GM12872 (cell line): Measurements from ENCODE around the gene HOXC6.

Experiments
- TF ChIP-seq, protein P1 (sequence below): IDR thresholded peaks from 3 replicates; pipeline ENCODE4 v1.5.1; 2011; ENCODE audit warnings: low read depth, mild to moderate bottlenecking, low read length, moderate library complexity; ENCODE audit not compliant: insufficient read depth

Gene HOXC6

DNA sequence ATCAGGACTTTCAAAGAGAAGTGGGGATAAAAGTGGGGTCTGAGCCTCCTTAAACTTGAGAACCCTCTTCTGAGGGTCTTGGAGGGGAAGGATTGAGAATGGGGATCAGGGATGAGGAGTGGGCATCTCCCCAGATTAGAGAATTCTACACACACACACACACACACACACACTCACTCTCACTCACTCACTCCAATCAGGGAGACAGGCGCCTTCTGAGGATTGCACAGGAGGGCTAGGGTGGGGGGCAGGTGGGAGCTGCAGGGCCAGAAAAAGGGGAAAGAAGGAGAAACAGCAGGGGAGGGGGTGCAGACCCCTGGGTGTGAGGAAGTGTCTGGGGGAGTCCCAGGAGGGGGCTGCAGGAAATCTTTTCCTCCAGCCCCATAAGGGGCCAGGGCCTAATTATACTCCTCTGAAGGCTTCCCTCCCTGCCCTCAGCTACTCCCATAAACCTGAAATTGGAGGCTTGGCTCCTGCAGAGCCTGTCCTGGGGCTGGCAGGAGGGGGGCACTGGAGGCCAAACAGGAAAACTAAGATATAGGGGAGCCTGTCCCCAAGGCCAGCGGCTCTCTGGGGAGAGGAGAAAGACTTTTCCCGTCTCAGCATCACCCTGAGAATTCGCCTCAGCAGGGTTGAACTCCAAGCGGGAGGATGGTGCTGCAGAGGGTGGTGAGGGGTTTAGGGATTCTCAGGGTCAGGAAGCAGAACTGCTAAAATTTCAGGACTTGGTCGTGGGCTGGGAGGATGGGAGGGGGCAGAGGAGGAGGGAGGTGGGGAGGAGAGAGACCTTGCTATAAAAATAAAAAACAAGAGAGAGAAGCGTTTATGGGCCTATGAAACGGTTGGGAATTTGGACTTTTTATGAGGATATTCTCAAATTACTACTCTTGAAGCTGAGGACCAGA, 26.7 kb upstream of the HOXC6 start:
- TF ChIP-seq, protein P1, sequence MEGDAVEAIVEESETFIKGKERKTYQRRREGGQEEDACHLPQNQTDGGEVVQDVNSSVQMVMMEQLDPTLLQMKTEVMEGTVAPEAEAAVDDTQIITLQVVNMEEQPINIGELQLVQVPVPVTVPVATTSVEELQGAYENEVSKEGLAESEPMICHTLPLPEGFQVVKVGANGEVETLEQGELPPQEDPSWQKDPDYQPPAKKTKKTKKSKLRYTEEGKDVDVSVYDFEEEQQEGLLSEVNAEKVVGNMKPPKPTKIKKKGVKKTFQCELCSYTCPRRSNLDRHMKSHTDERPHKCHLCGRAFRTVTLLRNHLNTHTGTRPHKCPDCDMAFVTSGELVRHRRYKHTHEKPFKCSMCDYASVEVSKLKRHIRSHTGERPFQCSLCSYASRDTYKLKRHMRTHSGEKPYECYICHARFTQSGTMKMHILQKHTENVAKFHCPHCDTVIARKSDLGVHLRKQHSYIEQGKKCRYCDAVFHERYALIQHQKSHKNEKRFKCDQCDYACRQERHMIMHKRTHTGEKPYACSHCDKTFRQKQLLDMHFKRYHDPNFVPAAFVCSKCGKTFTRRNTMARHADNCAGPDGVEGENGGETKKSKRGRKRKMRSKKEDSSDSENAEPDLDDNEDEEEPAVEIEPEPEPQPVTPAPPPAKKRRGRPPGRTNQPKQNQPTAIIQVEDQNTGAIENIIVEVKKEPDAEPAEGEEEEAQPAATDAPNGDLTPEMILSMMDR: no peak

DNA sequence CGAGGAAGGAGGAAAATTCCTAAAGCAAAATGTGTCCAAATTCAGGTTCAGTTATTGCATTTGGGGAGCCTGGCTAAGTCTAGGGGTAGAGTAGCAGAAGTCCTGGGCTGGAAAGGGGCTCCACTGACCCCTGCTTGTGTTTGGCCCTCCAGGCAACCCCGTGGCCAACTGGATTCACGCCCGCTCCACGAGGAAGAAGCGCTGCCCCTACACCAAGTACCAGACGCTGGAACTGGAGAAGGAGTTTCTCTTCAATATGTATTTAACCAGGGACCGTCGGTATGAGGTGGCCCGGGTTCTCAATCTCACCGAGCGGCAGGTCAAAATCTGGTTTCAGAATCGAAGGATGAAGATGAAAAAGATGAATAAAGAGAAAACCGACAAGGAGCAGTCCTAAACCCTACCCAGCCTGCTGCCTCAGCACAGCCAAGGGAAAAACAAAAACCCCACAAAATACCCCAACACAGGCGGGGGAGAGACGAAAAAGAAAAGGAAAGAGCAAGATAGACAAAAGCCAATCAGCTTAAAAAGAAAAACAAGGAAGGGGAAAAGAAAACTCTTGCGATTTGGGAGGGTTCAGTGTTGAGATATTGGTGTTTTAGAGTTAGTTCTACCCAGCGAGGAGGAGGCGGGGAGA, 25.8 kb upstream of the HOXC6 start:
- TF ChIP-seq, protein P1: no peak

DNA sequence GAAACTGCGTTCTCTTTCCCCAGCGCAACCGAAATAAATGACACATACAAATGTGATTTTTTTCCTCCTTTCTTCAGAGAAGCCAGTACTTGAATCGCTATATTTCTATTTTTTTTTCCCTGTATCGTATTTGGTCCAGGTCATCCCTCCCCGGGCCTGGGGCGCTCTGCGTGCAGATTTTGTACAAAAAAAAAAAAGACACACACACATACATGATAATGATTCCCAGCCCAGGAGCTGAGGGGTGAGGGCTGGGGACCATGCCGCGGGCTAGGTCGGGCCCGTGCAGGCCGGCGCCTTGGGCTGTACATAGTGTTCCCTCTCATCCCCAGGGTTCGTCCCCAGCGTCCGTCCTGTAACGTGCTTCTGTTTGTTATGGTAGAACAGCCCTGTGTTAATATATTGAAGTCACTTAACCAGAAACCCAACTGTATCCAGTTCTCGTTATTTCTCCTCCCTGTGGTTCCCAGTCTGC, 25.3 kb upstream of the HOXC6 start:
- TF ChIP-seq, protein P1: no peak

DNA sequence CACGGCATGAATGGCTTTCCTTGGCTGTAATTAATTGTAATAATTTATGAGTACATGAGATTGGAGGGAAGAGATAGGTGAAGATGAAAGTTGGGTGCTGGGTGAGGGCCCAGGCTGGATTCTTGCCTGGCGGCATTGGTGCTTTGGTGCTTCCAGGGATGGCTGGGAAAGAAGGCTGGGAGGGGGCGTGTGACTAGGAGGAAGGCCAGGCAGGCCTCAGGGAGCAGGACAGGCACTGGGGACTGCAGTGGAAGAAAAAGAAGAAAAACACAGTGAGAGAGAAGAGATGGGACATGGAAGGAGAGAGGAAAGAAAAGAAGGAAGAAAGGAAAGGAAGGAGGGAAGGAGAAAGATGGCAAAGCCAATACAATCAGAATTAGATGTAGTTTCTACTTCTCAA, 24.6 kb upstream of the HOXC6 start:
- TF ChIP-seq, protein P1: no peak

DNA sequence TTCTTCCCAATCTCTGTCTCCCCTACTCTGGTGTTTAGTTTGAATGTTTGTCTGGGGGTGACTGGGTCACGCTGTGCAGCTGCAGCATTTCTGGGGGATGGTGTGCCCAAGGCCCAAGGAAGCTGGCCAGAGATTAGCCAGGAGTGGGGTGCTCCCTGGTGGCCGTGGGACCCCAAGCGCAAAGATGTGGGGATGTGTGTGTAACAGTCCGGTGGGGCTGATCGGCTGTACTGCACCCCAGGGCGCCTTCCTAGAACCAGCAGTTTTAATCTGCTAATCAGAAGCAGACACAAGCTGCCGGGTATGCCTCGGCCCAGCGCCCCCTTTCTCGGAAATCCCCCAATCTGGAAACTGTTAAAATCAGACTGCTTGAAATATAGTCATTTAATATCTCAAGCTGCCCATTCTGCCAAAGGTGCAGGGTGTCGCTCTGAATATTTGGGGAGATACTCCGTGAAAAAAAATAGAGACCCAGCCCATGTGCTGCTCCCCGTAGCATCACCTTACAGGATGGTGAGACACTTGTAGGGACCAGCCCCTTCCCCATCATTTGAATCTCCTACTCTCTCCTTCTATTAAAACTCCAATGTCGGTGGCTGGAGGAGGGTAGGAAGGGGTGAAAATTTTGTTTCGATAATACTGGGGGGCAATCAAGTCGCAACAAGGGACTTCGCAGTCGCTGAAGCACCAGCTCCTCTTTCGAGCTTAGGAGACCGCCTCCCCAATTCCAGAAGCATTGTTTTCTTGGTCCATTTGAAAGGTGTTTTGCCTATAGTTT, 24.0 kb upstream of the HOXC6 start:
- TF ChIP-seq, protein P1: peak; percentile 20; the same call in 1 of the 3 replicates

DNA sequence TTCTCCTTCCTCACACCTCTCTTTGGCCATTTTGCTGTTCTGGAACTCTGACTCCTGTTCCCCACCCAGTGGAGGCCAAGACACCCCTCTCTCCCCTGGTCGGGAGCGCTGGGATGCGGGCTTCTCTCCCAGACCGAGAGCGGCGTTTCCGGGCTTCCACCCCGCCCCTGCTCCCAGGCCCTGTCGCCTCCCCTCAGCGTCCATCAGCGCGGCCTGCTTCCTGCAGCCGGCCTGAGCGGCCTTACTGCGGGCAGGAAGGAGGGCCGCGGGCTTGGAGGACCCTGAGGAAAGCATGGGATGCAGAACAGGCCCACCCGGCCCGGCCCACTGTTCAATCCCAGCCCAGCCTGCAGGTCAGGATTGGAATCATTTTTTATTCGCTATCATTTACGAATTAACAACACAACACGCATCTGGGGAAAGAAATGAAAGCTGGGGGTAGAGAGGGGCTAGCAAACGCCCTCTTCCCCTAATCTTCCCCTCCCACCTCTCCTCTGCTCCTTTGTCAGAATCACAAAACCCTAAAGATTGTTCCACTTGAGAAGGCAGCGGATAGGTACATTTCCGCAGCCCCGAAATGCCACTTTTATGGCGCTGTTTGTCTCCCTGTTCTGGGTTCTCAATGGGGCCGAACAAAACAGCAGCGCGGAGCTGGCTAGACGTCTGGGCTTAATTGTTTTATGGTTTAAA, 23.3 kb upstream of the HOXC6 start:
- TF ChIP-seq, protein P1: no peak

DNA sequence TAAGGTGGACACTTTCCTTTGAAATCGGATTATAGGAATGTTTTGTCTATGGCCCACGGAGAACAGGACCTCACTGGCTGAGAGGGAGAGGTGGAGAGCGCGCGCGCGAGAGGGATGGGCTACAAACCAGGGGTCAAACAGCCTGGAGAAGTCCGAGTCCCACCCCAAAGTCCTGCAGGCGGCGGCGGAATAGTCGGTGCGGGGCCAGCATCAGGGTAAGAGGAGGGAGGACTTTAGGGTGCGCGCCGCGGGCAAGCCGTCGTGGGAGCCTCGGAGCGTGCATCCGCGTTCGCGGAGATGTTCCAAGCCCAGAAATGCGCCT, 22.7 kb upstream of the HOXC6 start:
- TF ChIP-seq, protein P1: no peak
